GDM1 (cell line): ENCODE results near the gene SLC49A4.

Experiments
- DNase-seq: peaks from one replicate; lab custom pipeline; 2025; lab: John Stamatoyannopoulos, UW

The SLC49A4 gene

DNA sequence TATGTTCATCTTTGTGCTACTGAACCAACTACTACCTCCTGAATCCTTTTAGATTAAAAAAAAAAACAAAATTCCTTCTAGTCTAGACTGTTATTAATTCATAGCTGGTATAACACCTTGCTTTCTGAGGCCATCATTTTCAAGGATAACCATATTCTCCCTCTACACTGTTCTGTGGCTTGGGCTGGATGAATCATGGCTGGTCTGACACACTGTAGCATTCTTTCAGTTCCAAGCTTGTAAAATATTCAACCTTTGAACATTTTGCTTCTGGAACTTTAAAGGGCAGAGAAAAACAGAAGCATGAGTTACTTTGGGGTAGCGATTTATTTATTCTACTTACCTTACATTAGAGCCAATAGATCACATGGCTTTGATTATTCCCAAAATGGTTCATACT lies 8.8 kb upstream of the SLC49A4 start:
- no peak for DNase-seq

DNA sequence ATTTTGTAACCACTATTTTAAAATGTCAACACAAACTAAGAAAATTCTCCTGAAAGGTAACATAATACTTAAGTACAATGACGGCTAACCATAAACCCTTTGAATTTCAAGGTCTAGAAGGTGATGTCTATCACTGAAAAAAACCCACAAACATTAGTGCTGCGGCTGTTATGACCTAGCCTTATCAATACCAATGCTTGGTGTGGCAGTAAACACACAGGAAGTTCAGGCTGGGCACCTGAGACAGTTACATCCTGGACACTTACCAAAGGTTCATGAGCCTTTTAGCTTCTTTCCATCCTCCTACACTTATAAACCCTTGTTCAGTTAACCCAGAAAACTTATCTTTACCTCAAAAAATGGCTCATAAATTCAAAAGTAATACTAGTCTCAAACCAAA lies 7.0 kb upstream of the SLC49A4 start:
- no peak for DNase-seq

DNA sequence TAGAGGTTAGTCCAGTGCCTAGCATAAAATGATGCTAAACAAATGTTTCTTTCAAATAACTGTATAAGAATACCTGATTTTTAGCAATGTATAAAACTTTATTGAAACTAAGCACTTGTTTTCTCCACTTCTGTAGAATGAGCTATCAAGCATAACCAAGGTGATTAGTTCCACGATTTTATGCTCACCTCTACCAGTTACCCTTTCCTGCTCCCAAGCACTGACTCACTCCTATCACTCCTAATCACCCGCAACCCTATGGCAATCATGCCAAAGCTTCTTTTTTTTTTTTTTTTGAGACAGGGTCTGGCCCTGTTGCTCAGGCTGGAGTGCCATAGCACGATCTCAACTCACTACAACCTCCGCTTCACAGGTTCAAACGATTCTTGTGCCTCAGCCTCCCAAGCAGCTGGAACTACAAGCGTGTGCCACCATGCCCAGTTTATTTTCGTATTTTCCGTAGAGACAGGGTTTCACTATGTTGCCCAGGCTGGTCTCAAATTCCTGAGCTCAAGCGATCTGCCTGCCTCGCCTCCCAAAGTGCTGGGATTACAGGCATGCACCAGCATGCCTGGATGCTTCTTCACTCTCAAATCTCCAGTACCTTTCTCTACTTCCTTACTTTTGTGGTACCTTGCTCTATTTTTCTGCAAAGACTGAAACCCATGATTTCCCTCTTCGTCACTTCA lies 5.1 kb upstream of the SLC49A4 start:
- no peak for DNase-seq

DNA sequence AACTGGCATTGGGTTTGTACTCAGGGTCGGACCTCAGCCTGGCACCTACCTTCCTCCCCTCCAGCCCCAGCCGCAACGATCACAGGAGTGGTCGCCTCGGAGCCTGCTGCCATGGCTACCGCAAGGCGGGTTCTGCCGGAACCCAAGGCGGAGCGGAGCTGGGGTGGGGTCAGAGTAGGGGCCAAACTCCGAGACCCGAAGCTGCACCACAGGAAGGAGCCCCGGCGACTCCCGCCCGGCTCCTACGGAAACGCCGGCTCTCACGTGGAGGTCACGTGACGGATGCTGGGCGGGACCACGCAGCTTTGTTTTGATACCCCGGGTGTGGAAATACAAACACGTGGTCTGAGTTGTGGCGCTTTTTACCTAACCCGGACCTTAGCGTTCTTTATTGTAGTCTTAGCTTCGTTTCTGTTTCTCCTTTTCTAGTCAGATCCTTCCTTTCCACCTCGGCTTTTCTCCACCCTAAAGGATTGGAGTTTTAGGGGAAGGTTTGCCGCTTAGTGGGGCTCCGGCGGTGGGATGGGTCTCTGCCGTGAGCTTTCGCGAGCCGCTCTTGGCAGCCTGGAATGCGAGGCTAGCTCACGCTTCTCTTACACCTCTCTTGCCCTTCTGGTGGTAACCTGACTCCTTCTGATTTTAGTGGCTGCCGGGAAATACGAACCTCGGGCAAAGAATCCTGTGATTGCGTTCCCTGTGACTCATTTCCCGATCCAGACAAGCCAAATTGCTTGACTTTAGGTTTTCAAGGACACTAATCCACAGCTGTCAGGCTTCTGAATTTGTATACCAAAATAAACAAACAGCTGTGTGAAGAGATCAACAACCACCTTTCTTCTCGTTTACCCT lies 1.1 kb upstream of the SLC49A4 start, which contains the start of gene HSPBAP1:
HSPBAP1 (minus strand) TSS at position 264 of the 849 bp plus-strand sequence; CDS start at position 113, 151 bp downstream.
- DNase-seq, result no peak

DNA sequence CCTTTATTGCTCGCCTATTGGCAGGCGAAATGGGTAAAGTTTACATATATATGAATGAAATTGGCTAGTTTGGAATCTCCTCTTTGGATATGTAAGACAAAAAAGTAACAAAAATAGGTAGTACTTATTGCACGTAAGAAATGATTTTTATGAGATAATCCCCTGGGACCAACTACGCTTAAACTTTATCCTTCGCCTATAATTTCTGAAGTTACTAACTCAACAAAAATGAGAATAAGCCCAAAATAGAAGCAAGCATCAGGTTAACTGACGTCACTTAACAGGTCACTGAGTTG lies 438 bp upstream of the SLC49A4 start:
- DNase-seq, result no peak

DNA sequence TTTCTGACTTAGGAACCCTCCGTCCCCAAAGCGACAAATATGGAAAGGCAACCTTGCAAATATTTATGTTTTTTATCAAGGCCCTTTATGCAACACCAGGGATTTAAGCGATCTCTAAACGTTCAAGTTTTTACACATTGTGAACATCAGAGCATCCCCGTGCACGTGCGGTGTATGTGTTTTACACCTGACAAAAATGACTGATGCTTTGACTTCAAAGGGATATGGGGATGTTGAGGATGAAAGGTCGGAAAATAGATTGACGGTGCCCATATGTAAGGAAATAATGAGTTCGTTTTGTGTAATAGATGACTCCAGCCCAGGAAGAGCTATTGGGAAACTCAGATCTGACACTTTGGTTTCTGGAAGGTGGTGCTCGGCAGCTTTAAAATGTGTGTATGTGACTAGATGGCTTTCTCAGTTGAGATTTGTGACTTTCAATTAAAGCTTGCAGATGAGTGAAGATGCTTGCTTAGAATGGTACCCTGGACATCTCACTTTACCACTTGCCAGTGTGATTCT lies 866 bp downstream of the SLC49A4 start:
- no peak for DNase-seq

DNA sequence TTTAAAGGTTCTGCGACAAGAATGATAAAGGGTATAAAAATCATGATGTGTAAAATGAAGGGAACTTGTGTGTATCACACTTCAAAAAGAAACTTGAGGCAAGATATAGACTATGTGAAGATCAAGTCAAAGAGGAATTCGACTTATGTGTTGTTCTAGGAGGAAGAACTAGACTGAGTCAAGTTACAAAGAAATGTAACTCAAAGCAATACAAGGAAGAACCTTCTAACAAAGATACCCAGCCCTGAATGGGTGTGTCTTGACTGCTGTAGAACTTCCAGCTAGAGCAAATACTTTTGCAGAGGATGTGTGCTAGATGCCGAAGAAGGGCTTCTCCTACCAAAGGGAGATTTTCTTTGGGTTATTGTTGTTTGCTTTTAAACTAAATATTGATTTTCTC lies 2.4 kb downstream of the SLC49A4 start:
- no peak for DNase-seq

DNA sequence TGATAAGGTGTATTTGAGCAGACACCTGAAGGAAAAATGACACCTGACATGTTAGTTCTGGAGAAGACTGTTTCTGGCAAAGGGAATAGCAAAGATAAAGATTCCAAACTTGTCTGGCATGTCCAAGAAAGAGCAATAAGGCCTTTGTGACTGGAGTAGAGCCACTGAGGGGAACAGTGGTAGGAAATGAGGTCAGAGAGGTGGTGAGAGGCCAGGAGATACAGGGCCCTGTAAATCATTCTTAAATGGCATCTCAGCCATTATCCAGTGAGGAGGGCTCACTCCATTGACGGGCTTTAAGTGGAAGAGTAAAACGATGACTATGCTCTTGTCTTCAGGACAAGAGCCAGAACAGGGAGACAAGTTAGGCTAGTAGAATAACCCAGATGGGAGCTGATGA lies 4.5 kb downstream of the SLC49A4 start:
- no peak for DNase-seq

DNA sequence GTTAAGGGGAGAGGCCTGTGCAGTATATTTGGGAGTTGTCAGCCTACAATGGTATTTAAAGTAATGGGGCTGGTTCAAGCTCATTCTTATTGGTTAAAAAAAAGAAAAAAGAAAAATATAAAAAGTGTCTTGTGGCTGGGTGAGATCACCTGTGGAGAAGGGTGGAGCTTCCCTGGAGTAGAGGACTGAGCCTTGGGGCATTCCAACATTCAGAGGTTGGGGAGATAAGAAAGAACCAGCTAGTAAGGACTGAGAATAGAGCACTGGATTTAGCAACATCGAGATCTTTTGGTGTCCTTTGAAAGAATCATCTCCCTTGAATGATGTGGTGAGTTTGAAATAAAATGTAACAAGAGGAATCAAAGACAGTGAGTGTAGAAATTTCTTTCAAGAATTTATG lies 5.2 kb downstream of the SLC49A4 start:
- no peak for DNase-seq

DNA sequence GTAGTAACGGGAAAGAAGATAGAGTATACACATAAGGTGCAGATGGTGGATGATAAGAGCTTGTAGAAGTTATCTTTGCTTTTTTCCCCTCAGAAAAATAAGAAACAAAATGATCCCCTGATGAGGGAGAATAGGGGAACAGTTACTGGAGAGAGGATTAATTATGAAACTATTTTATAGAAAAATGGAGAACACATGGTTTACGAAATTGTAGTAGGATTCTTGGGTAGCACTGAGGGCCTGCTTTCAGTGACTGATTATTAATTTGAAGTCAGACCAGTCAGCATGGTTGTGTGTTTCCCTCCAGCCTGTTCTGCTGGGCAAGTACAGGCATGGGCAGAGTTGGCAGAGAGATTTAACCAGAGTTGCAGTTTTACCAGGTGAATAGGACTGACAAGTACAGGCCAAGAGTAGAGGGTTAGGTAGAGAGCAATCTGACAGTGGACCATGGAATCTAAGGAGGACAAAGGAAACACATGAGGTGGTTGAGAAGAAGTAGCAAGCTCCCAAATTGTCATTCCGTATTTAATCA lies 5.9 kb downstream of the SLC49A4 start:
- no peak for DNase-seq

DNA sequence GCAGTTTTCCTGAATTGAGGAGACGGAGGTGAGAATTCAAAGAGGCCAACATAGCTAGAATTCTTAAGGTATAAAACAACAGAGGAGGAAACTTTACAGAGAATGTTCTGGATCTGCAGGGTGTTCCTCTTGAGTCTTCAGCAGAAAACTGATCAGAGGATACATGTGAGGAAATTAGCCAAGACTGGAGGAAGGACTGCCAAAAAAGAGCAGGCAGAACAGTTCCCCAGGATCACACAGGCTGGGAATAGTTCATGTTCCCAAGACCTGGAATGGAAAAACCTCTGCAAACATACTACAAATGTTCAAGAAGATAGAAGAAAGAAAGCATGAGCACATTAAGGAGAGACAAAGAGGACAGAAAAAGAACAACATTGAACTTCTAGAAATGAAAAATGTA lies 7.5 kb downstream of the SLC49A4 start:
- no peak for DNase-seq

DNA sequence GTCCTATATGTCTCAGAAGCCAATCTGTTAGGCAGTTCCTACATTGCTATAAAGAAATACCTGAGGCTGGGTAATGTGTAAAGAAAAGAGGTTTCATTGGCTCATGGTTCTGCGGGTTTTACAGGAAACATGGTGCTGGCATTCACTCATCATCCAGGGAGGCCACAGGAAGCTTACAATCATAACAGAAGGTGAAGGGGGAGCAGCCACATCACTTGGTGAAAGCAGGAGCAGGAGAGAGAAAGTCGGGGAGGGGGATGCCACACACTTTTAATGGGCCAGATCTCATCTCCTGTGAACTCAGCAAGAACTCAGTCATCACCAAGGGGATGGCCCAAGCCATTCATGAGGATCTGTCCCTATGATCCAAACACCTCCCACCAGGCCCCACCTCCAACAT lies 9.1 kb downstream of the SLC49A4 start:
- no peak for DNase-seq

DNA sequence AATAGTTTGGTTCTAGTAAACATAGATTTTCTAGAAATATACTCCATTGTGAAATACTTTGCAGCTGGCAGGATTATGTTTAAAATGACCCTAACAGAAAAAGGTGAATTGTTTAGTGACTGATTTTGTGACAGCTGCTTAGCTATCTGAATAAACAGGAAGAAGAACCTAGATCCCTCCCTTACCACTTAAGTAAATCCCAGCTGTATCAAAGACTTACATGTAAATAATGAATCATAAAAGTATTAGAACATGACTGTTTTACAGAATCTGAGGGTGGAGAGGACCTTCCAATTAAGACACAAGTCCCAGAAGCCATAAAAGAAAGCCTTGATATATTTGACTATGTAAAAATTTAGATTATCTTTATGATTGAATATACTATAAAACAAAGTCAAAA lies 15.9 kb downstream of the SLC49A4 start:
- DNase-seq, result no peak

DNA sequence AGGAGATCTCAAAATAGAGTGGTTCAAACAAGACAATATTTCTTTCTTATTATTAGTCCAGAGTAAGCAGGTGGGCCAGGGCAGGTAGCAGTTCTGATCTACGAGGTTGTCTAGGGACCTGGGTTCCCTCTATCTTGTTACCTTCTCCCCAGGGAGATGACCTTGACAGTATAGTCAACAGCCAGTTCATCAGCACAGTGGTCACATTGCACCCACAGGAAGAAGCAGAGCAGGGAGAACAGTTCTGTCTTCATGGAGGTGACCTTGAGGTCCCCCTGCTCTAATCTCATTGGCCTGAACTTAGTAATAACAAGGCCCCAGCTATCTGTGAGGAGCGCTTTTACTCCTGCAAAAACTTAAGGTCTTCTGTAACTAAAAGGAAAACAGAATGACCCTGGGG lies 21.7 kb downstream of the SLC49A4 start:
- DNase-seq, result no peak

DNA sequence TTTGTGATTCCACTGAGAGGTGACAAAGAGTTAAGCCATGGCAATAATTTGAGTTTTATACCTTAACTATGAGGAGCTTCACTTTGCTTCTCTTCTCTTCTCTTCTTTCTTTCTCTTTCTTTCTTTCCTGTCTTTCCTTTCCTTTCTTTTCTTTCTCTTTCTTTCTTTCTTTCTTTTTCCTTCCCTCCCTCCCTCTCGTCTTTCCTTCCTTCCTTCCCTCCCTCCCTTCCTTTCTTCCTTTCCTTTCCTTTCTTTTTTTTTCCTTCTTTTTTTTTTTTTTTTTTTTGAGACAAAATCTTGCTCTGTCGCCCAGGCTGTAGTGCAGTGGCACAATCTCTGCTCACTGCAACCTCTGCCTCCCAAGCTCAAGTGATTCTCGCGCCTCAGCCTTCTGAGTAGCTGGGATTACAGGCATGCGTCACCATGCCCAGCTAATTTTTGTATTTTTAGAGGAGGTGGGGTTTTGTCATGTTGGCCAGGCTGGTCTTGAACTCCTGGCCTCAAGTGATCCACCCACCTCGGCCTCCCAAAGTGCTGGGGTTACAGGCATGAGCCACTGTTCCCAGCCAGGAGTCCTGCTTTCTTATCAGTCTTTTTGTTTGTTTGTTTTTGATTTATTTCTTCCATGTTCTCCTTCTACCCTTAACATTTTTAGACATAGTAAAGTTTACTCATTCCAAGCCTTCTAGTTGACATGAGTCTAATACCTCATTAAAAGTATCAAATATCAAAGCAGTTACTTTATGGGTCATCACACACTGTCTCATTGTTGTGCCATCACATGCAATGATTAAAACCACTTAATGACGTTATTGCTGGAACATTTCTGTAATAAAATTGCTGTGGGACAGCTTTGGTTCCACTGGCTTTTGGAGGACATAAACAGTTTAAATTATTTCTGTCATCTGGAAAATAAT lies 29.9 kb downstream of the SLC49A4 start:
- DNase-seq, result no peak

DNA sequence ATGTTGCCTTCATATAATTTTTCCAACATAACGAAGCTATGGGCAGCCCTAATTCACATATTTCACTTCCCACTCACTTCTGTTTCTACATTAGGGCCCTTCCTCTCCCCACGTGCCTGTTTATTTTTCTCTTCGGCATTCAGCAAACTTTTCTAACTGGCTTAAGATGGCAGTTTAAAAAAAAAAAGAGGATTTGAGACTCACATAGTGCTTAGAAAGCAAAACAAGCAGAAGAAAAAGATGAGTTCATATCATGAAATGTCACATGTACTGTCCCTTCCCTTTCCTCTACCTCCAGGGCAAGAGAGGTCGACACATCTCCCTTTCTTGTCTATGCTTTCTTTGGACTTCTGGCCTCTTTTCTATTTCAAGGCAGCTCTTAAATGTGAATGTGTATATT lies 30.6 kb downstream of the SLC49A4 start:
- DNase-seq, result no peak

DNA sequence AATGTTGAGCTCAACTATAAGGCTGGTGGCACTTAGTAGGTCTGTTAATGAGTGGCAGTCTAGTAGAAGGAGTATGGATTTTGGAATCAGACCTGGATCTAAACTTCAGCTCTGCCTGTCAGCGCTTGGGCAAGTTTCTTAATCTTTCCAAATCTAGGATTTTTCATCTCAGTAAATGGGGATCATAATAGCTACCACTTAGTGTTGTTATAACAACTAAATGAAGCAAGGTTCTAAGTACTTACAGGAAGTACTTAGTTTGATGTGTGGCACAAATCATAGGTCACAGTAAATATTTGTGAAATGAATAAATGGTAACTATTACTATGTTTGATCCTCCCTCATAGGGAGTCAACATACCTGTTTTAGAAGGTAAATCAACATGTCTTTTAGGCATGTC lies 31.4 kb downstream of the SLC49A4 start:
- no peak for DNase-seq

DNA sequence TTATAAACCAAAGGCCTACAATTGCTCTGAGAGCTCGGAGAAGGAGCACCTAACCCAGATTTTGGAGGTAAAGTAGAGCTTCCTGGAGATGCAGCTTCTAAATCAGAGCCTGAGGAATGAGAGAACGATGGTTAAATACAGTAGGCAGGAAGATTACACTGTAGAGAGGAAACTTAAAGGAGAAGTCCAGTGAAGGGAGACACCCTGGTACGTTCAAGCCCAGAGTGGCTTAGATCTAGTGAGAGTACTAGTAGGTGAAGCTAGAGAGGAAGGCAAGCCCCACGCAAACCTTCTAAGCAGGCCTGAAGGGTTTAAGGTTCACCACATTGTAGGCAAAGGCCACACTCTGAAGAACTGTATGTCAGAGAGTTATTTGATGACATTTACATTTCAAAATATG lies 33.4 kb downstream of the SLC49A4 start:
- no peak for DNase-seq

DNA sequence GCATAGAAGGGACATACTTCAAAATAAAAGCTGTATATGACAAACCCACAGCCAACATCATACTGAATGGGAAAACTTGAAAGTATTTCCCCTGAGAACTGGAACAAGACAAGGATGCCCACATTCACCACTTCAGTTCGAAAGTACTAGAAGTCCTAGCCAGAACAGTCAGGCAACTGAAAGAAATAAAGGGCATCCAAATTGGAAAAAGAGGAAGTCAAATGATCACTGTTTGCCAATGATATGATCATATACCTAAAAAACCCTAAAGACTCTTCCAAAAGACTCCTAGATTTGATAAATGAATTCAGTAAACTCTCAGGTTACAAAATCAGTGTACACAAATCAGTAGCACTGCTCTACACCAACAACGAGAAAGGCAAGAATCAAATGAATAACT lies 40.7 kb downstream of the SLC49A4 start:
- DNase-seq, result no peak

DNA sequence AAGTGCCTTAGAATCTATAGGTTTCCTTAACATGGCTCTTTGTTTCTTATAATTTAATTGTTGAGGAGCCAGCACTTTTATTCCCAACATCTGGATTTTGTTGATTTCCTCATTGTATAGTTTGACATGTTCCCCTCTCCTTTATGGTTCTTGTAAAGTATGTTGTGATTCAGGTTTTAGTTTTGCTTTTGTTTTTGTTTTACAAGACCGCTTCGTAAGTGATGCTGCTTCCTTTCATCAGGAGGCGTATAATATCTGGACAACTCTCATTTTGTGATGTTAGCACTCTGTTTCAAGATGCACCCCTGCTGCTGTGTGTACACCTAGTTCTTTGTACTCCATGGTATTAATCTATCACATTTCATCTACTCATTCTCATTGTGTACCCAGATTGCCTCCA lies 48.7 kb downstream of the SLC49A4 start:
- DNase-seq, result no peak

DNA sequence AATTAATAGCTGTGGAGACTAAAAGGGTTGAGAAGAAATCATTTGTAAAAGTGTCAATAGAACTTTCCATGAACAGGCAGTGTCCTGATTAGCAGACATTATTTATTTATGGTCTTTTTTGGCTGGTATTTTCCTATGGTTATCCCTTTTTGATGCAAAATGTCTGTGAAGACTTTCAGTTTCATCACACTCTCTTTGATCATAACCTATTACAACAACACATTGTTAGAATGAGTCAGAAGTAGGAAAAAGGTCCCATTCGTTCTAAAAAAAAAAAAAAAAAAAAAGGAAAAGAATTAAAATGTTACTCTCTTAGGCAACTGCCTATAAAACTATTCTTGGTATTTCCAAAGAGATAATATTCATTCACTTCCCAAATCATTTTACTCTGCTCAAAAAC lies 62.1 kb downstream of the SLC49A4 start:
- DNase-seq, result no peak

DNA sequence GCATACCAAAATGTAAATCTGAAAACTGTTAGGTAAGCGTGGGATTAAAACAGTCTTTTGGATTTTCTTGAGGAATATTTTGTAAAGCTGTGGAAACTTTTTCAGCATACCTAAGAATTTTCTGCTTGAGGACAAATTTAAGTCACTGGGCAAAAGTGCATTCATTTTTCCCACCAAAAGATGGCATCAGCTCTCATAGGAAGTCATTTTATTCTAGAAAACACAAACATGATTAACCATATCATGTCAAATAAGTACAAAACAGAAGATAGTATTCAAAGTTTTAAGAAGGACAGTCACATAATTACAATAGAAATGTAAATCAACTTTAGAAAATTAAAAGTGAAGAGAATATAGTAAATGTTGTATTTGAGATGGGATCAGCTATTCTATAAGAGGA lies 63.5 kb downstream of the SLC49A4 start:
- DNase-seq, result no peak
